H4 (cell line): ENCODE data around the gene IL1RAP. TPM values are rescaled to one million over a fixed set of nuclear protein-coding genes. Genes with fewer than 3 reads are reported as not detected.
A peak's percentile ranks its signal among the peaks of the same experiment; 100 is the strongest.
"Not testable (repeated sequence)": the region's sequence is repeated elsewhere in the genome, so short reads cannot be mapped to it uniquely, and the experiment has no call there.

Experiments
- DNase-seq: peaks from one replicate; pipeline ENCODE4 v3.0.0-alpha.2; 2015; ENCODE audit warnings: low spot score
- total RNA-seq: library from RNA; depleted of rRNA; stranded (reverse); fragments of >200 nt; shearing (Covaris generic); gene quantifications from 2 replicates; pipeline ENCODE4 v1.2.3, GENCODE V29; 2014; rRNA removed

IL1RAP gene, protein sequence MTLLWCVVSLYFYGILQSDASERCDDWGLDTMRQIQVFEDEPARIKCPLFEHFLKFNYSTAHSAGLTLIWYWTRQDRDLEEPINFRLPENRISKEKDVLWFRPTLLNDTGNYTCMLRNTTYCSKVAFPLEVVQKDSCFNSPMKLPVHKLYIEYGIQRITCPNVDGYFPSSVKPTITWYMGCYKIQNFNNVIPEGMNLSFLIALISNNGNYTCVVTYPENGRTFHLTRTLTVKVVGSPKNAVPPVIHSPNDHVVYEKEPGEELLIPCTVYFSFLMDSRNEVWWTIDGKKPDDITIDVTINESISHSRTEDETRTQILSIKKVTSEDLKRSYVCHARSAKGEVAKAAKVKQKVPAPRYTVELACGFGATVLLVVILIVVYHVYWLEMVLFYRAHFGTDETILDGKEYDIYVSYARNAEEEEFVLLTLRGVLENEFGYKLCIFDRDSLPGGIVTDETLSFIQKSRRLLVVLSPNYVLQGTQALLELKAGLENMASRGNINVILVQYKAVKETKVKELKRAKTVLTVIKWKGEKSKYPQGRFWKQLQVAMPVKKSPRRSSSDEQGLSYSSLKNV
- total RNA-seq = 12.1 and 13.3 TPM in 2 replicates

DNA sequence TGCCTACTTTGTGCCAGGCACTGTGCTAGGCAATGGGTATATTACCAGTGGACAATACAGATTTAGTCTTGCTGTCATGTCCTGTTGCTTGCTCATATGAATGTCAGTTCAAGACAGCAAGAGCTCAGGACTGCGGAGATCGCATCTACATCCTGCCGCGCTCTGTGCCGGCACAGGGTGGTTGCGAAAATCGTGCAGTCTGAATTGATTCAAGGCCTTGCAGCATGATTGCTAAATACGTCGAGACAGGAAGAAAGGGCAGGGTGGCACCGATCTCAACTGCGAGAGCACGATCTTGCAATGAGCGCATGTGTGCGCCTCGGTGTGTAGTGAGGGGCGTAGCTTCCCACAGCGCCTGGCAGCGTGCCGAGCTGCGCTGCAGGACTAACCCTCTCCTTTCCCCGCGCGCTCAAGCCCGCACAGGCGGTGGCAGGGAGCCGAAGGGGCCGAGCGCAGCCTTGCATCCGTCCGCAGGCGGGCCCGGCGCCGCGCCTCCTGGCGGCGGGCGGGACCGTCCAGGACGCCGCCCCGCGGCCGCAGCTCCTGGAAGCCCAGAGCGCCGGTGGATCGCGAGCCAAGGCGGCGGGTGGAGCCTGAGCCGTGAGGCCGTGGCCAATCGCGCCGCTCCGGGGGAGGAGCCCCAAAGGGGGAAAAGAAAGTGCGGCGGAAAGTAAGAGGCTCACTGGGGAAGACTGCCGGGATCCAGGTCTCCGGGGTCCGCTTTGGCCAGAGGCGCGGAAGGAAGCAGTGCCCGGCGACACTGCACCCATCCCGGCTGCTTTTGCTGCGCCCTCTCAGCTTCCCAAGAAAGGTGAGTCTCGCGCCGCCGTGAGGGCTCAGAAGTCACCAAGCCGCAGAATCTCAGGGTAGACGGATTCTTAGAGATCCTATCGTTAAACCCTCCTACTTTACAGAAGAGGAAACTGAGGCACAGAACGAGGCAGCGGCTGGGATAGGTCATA lies at the start of gene IL1RAP:
IL1RAP (plus strand) TSS at position 677 of the 962 bp plus-strand sequence. CDS start 50,205 bp downstream, outside the sequence.
- peak; percentile 93 for DNase-seq

DNA sequence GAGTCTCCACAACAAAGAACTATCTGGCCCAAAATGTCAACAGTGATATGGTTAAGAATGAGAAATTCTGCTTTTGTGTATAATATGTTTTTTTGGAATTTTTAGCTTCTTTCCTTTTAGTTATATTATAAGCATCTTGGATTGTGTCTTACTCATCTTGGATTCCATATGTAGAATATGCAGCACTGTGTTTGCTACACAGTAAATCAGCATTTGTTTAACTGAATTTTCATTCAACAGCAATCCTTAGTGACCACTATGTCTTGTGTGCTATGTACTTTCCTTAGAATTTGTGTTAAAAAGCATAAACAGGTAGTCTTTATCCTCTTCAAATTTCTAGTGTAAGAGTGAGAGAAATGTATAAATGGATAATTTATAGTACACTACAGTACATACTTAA lies 46.0 kb upstream of the IL1RAP start:
- no peak for DNase-seq

GRCh38 chr3:190473261-190473660 lies 40.6 kb upstream of the IL1RAP start:
- DNase-seq = not testable (repeated sequence)

- DNase-seq = no peak
Measured at GRCh38 chr3:190481779-190482178, 32.1 kb upstream of the IL1RAP start.

DNA sequence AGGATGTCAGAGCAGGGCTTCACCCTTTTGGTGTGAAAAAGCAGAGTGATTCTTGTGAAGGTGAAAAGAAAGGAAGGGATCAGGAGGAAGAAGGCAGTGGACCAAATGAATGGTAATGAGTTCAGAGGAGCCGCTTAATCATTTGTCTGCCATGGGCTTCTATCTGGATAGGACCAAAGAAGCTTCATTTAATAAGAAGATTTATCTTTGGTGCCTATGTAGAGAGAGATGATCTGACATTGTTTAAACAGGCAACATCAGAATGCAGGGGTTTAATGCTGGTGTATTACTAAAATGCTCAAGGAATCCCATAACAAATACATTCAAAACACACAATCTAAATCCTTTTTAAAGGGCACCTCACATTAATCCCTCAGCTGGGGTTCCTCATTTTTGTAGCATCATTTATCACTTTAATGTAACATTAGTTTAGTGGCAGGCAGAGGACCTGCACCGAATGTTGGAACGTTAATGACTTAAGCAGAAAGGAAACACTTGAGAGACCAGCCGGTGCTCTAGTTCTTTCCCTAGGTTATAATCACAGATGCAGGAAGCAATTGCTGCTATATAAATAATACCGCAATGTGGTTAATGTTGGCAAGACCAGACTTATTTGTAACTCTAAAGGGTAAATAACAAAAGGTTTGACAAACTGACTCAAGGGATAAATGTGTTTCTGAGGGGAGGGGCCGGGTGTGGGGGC lies 27.9 kb upstream of the IL1RAP start:
- peak; percentile 85 for DNase-seq

DNA sequence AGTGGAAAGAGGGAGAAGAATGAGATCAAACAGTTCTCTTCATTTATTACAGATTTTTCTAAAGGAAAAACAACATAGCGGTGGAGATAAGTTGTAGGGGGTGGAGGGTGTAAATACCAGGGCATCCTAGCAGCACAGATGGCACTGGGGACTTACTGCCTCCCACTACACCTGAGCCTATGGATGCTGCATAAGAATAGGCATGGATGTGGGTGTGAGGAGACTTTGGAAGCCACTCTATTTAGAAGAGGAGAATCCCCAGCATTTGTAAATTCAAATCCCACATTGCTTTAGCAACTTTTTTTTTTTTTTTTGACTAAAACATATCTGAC lies 27.4 kb upstream of the IL1RAP start:
- DNase-seq = no peak

- DNase-seq = no peak
Measured at GRCh38 chr3:190486908-190487607, 26.8 kb upstream of the IL1RAP start.

DNA sequence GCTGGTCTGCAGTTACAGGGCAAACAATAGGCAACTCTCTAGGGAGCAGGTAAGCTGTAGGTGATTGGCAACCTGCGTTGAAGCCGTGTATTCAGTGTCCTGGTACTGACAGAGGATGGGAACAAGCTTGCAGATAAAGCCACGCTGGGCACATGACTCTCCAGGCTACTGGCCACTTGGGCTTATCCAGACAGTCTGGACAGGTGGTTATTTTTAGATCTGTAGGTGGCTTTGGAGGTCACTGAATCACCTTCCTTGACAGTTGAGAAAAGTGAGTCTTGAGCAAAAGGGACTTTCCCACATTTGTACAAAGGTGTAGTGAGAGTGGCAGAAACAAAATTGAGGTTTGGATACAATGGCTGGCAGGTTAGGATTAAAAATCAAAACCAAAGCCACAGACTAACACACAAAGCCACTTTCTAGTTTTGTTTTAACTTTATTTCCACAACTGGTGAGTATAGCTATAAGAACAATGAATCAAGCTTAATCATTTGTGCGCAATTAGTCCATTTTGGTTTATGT lies 22.3 kb upstream of the IL1RAP start:
- DNase-seq = no peak

- DNase-seq = no peak
Measured at GRCh38 chr3:190492129-190492528, 21.8 kb upstream of the IL1RAP start.

DNA sequence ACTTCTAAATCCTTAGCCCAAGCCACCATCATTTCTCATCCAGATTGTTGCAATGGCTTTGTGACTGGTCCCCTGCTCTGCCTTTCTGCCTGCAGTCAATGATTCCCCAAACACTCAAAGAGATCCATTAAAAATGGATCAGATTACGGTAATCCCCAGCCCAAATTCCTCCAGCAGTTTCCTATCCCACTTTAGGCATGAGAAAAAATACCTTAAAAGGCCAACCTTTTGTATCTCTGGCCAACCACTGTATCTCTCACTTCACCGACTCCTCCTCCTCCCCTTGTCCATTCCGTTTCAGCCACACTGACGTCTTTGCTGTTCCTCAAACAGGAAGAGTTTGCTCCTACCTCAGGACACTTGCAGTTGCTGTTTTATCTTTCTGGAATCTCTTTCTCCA lies 20.9 kb upstream of the IL1RAP start:
- DNase-seq = no peak

GRCh38 chr3:190494907-190495306 lies 19.0 kb upstream of the IL1RAP start:
- no peak for DNase-seq

DNA sequence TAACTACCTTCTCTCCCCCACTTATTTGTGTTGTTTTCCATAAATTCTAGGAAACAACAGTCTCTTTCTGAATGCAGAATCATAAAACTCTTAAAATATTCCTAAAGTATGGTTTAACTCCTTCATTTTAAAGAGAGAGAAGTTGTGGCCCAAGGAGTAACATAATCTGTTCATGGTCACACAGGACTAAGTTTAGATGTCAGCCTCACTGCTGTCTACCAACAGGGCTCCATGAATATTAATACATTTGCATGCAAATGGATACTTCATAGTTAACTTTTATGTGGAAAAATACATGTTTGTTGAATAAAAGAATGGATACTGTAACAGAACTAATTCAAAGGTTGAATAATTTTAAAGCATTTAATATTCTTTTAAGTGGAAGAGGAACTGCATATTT lies 18.5 kb upstream of the IL1RAP start:
- no peak for DNase-seq

- no peak for DNase-seq
Measured at GRCh38 chr3:190495796-190496195, 18.1 kb upstream of the IL1RAP start.

- no peak for DNase-seq
Measured at GRCh38 chr3:190496859-190497258, 17.0 kb upstream of the IL1RAP start.

DNA sequence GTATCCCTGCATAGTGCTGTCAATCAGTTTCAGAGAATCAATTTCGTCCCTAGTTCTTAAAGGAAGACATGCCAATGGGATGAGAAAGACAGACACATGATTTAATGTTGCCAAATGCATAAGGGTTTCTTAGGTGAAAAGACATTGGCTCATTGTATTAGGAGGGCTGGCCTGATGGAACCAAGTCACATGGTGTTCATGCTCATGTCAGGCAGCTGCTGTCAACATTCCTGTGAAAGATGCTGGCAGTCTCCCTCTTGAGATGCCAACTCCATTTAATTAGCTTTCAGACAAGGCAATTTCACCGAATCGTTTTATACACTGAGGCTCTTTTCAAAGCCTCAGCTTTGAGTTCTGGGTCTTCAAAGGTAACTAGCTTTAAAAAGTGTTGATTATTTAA lies 16.1 kb upstream of the IL1RAP start:
- no peak for DNase-seq

GRCh38 chr3:190498293-190498692 lies 15.6 kb upstream of the IL1RAP start:
- no peak for DNase-seq

DNA sequence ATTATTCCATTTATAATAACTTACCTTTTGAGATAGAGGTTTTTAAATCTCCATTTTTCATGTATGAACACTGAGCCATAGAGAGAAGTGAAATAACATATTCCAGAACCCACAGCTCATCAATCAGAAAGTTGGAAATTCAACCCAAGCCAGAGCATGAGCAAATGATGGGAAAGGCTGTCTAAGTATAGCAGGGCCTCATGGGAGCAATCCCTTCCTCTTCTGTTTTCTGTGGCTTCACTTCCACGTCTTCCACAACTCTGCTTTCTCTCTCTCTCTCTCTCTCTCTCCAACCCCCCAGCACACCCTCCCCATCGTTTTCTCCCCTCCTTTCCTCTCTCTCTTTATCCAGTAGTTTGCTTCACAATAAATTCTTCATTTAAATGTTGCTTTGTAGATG lies 14.8 kb upstream of the IL1RAP start:
- DNase-seq = no peak

GRCh38 chr3:190502946-190503345 lies 10.9 kb upstream of the IL1RAP start:
- no peak for DNase-seq

- no peak for DNase-seq
Measured at GRCh38 chr3:190504354-190505125, 9.3 kb upstream of the IL1RAP start.

- DNase-seq = no peak
Measured at GRCh38 chr3:190505381-190506003, 8.4 kb upstream of the IL1RAP start.
